Ishikawa (cell line): ENCODE data around the gene SF3A1.

Experiments
- CEBPB ChIP-seq: IDR thresholded peaks from 2 replicates; pipeline ENCODE4 v1.6.1; 2012
- CREB1 ChIP-seq: IDR thresholded peaks from 2 replicates; pipeline ENCODE4 v1.6.1; 2012; ENCODE audit warnings: low read depth
- EGR1 ChIP-seq: IDR thresholded peaks from 2 replicates; pipeline ENCODE4 v1.6.1; 2012
- EP300 ChIP-seq: IDR thresholded peaks from 2 replicates; pipeline ENCODE4 v1.6.1; 2012; ENCODE audit warnings: borderline replicate concordance
- FOXM1 ChIP-seq: IDR thresholded peaks from 2 replicates; pipeline ENCODE4 v1.6.1; 2012; ENCODE audit warnings: low read depth, borderline replicate concordance
- NFIC ChIP-seq: IDR thresholded peaks from 2 replicates; pipeline ENCODE4 v1.6.1; 2012
- RAD21 ChIP-seq: IDR thresholded peaks from 2 replicates; pipeline ENCODE4 v1.6.1; 2012; ENCODE audit warnings: low read depth
- TAF1 ChIP-seq: IDR thresholded peaks from 2 replicates; pipeline ENCODE4 v1.6.1; 2012; ENCODE audit warnings: low read depth, mild to moderate bottlenecking
- TCF12 ChIP-seq: IDR thresholded peaks from 2 replicates; pipeline ENCODE4 v1.6.1; 2012; ENCODE audit warnings: low read depth
- TEAD4 ChIP-seq: IDR thresholded peaks from 2 replicates; pipeline ENCODE4 v1.6.1; 2012
- YY1 ChIP-seq: IDR thresholded peaks from 2 replicates; pipeline ENCODE4 v1.6.1; 2012; ENCODE audit warnings: low read depth
- ZBTB7A ChIP-seq: IDR thresholded peaks from 2 replicates; pipeline ENCODE4 v1.6.1; 2012; ENCODE audit warnings: low read depth
- TF ChIP-seq, protein P1 (sequence below): IDR thresholded peaks from 2 replicates; pipeline ENCODE4 v1.6.1; 2012
- TF ChIP-seq, protein P2 (sequence below): IDR thresholded peaks from 2 replicates; pipeline ENCODE4 v1.6.1; 2012
- TF ChIP-seq, protein P3 (sequence below): IDR thresholded peaks from 2 replicates; pipeline ENCODE4 v1.6.1; 2012; ENCODE audit warnings: low read depth, mild to moderate bottlenecking

Gene SF3A1

DNA sequence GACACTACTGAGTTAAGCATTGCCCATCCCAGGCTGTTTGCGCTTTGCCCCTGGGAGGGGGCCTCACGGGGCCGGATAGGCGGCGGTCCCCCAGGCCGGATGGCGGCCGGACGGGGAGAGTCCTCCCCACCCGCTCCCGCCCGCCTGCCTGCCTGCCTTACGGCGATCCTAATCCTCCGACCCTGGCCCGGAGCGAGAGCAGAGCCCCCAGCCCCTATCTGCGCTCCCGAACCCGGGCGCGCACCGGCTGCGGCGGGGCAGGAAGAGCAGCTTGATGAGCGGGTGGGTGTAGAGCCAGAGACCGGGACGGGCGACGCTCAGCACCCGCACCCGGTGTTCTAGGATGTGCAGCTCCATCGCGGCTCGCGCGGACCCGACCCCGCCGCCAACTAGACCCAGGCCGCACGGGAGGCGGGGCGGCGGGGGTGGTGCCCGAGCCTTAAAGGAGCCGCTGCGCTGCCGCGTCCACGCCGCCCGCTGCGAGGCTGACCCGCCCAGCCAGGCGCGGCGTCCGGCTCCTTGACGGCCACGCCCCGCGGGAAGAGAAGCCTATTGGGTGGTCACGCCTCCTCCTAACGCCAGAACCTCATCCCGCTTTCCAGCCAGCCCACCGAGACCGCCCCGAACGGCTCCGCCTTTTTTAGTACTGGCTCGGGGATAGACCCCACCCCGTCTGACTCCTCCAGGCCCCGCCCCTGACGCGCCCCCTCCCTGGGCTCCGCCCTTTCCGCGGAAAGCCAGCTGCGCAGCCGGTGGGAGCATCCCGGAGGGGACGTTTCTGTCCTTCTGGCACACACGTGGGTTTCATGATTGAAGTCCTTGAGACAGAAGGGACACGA, 67.3 kb downstream of the SF3A1 start, which contains the start of gene CASTOR1:
Gene CASTOR1, minus strand, starts transcription at position 365 of the 839 bp plus-strand sequence. Its CDS starts 8 bp downstream, at position 357.
- TF ChIP-seq TEAD4 = peak; percentile 15; the same call in 1 of the 2 replicates
- TF ChIP-seq, protein P1, sequence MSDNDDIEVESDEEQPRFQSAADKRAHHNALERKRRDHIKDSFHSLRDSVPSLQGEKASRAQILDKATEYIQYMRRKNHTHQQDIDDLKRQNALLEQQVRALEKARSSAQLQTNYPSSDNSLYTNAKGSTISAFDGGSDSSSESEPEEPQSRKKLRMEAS = peak; percentile 44; the same call in 1 of the 2 replicates
- no peak for TF ChIP-seq YY1
- no peak; the same call in 1 of the 2 replicates for TF ChIP-seq TAF1
- TF ChIP-seq TCF12 = no peak
- TF ChIP-seq, protein P2, sequence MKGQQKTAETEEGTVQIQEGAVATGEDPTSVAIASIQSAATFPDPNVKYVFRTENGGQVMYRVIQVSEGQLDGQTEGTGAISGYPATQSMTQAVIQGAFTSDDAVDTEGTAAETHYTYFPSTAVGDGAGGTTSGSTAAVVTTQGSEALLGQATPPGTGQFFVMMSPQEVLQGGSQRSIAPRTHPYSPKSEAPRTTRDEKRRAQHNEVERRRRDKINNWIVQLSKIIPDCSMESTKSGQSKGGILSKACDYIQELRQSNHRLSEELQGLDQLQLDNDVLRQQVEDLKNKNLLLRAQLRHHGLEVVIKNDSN = peak; percentile 23; the same call in 1 of the 2 replicates
- TF ChIP-seq ZBTB7A = peak; percentile 89
- TF ChIP-seq FOXM1 = no peak
- TF ChIP-seq EGR1 = peak; percentile 36; the same call in 1 of the 2 replicates
- TF ChIP-seq CREB1 = no peak
- TF ChIP-seq EP300 = 0 out of 2 replicates have a peak, but pooled peaks have one; percentile 20
- TF ChIP-seq, protein P3, sequence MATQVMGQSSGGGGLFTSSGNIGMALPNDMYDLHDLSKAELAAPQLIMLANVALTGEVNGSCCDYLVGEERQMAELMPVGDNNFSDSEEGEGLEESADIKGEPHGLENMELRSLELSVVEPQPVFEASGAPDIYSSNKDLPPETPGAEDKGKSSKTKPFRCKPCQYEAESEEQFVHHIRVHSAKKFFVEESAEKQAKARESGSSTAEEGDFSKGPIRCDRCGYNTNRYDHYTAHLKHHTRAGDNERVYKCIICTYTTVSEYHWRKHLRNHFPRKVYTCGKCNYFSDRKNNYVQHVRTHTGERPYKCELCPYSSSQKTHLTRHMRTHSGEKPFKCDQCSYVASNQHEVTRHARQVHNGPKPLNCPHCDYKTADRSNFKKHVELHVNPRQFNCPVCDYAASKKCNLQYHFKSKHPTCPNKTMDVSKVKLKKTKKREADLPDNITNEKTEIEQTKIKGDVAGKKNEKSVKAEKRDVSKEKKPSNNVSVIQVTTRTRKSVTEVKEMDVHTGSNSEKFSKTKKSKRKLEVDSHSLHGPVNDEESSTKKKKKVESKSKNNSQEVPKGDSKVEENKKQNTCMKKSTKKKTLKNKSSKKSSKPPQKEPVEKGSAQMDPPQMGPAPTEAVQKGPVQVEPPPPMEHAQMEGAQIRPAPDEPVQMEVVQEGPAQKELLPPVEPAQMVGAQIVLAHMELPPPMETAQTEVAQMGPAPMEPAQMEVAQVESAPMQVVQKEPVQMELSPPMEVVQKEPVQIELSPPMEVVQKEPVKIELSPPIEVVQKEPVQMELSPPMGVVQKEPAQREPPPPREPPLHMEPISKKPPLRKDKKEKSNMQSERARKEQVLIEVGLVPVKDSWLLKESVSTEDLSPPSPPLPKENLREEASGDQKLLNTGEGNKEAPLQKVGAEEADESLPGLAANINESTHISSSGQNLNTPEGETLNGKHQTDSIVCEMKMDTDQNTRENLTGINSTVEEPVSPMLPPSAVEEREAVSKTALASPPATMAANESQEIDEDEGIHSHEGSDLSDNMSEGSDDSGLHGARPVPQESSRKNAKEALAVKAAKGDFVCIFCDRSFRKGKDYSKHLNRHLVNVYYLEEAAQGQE = no peak

DNA sequence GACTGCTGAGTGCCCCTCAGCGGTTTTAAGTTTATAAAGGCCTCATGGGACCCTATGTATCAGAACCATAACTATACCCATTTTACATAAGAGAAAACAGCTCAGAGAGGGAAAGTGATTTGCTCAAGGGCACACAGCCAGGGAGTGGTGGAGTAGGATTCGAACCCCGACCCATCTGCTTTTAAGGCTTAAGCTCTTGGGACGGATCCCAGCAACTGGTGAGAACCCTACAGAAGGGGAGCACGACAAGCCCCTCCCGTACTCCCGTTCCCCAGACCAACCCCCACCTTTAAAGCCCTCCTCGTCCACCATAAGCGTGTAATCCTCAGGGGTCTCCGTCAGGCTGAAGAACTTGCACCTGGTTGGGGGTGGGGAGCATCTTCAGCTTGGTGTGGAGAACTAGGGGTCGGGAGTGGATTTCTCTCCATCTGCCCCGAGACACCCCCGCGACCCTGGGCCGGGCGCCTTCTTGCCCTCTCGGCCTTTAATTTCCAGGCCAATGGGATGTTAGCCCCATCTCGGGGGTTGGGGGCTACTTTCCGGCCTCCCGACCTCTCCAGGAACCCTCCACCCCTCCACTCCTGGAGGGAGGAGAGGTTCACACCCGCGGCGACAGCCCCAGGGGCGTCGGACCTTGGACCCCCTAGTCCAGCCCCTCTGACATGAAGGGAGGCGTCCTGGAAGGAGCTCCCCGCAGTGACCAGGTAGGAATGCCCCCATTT, 68.1 kb downstream of the SF3A1 start:
- TF ChIP-seq TCF12 = 0 out of 2 replicates have a peak, but pooled peaks have one; percentile 4
- TF ChIP-seq TAF1 = no peak
- TF ChIP-seq EGR1 = no peak
- no peak for TF ChIP-seq CEBPB
- no peak for TF ChIP-seq FOXM1

DNA sequence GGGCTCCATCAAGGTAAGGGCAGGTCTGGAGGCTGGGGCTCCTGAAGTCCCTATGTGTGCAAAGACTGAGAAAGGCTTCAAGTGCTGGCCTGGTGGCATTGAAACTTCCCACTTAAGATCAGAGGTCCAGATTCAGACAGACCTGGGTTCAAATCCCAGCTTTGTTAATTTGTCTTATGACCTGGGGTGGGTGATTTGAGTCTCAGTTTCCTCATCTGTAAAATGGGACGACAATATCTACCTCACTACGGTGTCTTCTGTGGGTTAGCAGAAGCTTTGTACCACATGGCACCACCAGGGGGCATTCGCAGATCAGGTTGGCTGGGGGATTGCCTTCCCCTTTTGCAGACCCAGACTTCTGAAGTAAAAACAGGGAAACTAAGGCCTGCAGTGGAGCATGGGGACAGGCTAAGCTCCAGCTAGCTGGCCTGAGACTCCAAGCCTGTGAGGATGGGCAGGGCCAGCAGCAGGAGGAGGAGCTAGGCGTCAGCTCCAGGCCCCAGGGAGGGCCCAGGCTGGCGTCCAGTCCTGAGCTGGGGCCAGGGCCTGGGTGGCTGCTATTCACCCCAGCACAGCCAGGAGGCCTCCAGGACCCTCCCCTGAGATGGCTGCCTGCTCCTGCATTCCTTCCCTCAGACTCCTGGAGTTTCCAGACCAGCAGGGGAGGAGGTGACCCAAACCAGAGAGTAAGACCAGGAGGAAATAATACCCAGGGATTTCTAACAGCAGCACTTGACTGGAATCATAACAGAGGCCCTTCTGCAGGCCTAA, 68.9 kb downstream of the SF3A1 start:
- peak; percentile 60 for TF ChIP-seq ZBTB7A
- TF ChIP-seq, protein P1 = peak; percentile 35; the same call in 1 of the 2 replicates
- TF ChIP-seq CEBPB = no peak
- peak; percentile 44 for TF ChIP-seq YY1
- TF ChIP-seq TEAD4 = peak; percentile 63
- TF ChIP-seq NFIC = 0 out of 2 replicates have a peak, but pooled peaks have one; percentile 14
- peak; percentile 88 for TF ChIP-seq RAD21
- no peak; the same call in 1 of the 2 replicates for TF ChIP-seq TAF1

DNA sequence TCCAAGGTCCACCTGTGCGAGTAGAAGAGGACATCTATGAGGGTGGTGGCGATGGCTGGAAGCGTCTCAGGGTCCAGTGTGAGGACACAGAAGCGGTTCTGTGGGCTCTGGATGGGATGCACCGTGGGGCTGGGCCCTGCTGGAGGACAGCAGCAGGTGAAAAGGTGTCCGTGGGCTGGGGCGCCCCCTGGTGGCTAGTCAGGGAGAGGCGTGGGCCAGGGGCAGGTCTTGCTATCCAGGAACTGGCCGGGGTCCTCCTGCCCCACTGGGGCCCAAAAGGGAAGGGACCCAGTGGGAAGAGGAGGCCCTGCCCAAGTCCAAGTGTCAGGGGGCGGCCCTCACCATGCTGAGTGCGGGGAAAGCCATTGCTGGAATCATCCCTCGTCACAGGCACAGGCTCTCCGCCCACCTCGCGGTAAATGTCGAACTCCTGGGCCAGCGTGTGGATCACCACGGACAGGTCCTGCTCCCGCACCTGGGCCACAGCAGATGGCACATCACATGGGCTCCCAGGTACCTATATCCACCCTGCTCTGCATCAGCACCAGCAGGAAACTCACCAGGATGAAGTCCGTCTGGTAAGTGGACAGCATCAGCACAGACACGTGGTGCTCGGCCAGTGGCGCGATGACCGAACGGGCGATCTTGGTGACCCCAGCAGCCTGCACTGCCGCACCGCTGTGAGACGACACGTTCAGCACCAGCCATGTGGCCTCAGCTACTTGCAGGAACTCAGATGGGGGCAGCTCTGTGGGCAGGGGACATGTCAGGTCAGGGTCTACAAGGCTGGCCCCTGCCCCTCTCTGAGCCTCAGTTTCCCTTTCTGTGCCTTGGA, 69.7 kb downstream of the SF3A1 start:
- peak; percentile 90 for TF ChIP-seq RAD21
- peak; percentile 89 for TF ChIP-seq ZBTB7A
- peak; percentile 53; the same call in 1 of the 2 replicates for TF ChIP-seq EGR1
- TF ChIP-seq CREB1 = no peak

DNA sequence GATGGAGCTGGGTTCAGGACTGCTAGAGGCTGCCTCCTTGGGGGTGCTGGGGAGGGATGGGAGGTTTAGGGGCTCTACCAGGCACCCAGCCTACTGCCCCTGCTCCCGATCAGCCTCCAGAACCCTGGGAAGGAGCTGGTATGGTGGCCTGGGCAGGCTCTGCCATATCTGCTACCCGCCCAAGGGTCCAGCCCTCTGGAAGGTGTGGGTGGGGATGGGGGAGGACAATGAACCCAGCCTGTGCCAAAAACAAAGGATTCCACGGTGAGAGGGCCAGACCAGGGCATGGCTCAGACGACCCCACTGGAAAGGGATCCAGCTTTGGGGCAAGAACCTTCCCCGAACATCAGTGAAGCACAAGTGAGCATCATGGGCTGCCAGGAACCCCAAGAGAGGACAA, 70.4 kb downstream of the SF3A1 start:
- TF ChIP-seq TAF1 (no peak), ZBTB7A (no peak), YY1 (no peak), CEBPB (no peak), TEAD4 (no peak)
- TF ChIP-seq, protein P3 = no peak
